HG02970 (cell line): ENCODE data around the gene KDF1.
"Not testable (repeated sequence)": the region's sequence is repeated elsewhere in the genome, so short reads cannot be mapped to it uniquely, and the experiment has no call there.

Source experiments
- ATAC-seq: cut with Tn5 transposase; IDR thresholded peaks from one replicate; pipeline ENCODE4 v1.9.1; 2021; ENCODE audit warnings: mild to moderate bottlenecking, moderate library complexity, moderate number of reproducible peaks; ENCODE audit not compliant: unreplicated experiment, low FRiP score

Gene KDF1

DNA sequence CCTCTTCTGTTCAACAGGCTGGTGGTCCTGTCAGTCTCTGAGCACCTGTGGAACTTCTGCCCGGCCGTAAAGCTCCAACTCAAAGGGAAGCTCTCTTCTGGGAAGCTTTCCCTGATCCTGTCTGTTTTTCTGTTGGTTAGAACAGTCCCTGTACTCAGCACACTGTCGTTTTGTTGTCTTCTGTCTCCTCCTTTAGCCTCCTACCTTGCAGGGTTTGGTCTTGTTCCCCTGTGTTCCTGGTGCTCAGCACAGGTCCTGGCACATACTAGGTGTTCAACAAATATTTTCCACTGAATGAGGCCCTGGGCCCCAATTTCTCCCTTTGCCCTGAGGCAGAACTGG, 328 bp upstream of the KDF1 start:
- ATAC-seq = no peak

DNA sequence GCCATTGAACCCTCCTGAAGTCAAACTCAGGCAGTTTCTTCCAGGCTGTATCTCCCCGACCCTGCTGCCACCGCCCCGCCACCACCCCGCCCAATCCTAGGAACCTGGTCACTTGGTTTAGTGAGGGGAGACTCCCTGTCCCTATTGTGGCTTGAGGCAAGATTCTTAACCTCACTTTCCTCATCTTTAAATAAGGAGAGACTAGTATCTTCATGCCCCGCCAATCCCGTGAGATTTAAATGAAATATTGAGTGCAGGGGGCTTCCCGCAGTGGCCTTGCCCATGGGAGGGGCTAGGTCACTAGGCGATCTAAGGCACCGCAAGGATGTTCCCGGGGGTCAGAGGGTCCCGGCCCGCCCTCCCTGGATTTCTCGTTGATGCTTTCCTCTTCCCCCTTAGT, 998 bp downstream of the KDF1 start:
- no peak for ATAC-seq

DNA sequence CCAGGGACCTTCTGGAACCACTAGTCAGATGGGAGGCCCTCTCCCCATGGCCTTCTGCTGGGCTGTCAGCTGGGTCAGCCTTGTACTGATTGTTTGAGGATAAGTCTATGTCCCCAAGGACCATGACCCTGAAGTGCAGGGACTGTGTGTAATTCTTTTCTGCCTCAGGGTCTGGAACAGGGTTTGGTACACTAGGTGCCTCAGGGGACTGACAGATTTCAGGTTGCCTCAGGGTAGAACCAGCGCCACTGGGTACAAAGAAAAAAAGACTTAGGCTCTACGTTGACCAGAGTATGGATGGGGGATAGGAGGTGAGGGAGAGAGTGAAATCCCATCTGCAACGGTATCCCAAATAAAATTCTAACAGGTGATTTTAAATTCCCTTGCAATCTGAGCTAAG, 3.0 kb downstream of the KDF1 start:
- ATAC-seq = no peak

DNA sequence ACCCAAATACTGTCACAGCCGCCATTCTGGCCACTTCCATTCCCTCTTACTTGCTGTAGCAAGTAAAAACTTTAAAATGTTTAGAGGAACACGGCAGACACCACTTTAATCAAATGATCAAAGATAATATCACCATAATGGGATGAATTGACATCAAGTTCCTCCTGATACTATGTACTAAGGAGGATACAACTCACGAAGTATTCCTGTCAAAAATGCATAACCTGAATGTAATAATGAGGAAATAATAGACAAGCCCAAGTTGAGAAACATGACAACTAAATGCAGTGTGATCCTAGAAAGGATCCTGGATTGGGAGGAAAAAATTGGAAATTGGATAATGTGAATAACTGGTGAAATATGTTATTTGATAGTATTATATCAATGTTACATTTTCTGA, 3.9 kb downstream of the KDF1 start:
- no peak for ATAC-seq

DNA sequence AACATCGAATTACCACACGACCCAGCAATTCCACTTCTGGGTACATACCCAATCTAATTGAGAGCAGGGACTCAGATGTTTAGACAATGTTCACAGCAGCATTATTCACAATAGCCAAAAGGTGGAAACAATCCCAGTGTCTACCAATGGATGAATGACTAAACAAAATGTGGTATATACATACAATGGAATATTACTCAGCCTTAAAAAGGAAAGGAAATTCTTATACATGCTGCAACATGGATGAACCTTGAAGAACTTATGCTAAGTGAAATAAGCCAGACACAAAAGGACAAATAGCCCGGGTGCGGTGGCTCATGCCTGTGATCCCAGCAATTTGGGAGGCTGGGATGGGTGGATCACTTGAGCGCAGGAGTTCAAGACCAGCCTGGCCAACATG, 6.9 kb downstream of the KDF1 start:
- no peak for ATAC-seq

DNA sequence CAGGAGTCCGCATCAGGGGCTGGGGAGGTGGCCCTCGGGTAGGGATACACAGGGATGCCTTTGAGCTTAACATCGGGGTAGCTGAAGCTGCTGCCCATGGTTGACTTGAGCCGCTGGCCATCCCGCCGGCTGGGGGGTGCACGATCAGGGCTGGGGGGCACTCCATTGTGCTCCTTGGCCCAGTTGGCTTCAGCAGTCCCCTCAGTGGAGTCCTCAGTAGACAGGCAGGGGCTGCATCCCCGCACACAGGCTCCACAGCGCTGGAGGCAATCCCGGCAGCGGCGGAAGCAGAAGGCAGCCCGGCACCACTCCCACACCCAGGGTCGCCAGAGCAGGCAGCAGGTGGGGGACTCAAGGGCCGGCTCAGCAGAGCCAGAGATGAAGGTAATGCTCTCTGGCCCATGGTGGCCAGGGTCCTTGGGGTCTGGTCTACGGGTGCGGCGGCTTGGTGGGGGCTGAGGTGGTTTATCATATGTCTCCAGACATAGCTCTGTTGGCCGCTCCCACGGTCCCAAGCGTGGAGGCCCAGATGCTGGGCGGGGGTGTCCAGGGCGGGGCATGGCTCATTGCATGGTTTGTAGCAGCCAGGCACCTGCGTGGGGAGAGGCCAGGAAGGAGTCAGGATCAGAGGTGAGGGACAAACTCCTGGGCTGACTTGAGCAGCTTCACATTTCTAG, 8.3 kb downstream of the KDF1 start:
- no peak for ATAC-seq

DNA sequence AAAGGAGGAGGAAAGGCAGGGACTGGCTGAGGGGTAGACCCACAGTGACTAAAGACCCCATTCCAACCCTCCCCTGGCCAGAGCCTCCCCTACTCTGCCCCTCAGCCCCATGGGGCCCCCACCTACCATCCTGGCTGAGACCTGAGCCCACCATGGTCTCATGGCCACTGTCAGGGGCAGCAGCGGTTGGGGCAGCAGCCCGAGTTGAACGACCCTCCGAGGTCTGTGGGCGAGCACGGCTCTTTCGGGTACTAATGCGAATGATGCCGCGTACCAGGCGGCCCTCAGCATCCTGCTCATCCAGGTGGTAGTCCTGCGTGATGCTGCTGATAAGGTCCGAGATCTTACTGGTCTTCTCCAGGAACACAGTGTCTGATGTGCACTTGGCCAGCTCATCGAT, 9.1 kb downstream of the KDF1 start:
- ATAC-seq = no peak

DNA sequence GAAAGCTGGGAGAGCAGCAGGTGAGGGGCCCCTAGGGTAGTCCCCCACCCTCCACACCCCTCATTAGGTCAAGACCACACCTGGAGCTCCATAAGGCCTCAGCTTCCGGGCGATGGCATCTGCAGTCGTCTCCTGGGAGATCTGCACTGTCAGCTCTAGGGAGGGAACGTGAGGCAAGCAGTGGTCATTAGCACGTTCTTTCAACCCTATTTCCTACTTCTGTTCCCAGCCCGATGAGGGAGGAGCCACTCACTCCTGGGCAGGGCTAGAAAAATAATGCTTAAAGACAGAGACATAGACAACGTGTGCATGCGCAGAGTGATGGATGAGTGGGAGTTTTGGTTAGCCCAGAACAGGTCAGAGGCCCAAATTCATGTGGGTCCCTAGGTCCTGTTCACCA, 9.7 kb downstream of the KDF1 start:
- no peak for ATAC-seq

DNA sequence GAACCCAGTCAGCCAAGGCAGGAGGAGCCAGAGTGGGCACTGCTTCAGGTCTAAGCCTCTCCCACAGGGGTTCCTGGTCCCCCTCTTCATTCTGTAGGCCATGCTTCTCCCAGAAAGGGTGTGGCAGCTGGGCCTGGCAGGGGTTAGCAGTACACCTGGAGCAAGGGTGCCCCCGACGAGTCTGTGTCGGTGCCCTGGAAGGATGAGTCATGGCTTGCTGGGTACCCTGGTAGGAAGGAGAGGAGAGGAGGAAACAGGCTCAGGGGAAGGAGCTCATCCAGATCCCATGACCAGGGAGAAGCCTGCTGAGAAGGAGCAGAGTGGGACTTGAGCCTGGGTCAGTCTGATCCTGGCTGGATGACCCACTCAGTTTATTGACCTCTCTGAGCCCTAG, 10.3 kb downstream of the KDF1 start:
- ATAC-seq = no peak

DNA sequence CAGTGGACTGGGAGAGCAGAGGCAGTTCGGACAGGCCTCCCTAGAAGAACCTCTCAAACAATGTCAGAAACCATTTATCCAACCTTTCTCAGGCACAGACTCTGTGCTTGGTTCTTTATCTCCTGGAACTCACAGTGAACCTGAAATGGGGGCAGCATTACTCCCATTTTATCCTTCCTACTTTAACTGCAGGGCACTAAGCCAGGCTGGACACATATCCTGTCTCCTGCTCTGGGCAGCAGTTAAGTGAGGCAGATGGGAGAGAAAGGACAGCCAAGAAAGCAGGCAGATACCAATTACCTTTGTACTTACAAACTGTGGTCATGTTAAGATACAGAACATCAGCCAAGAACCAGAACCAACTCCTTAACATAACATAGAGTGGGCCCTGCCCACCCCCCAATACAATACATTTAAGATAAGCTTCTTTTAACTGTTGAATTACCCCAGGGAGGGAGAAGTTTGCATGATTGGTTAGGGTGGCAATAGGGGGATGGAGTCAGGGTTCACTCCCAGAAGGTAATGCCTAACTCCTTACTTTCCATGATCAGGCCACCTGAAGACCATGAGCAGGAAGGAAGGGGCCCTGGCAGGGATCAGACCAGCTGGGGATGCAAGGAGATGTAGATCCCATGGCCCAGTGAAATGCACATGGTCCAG, 10.9 kb downstream of the KDF1 start:
- no peak for ATAC-seq

DNA sequence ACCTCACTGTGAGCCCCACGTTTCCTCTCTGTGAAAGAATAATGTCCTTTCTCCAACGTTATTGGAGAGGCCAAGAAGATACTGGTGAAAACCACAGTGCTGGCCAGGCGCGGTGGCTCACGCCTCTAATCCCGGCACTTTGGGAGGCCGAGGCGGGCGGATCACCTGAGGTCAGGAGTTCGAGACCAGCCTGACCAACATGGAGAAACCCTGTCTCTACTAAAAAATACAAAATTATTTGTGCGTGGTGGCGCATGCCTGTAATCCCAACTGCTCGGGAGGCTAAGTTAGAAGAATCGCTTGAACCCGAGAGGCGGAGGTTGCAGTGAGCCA, 11.6 kb downstream of the KDF1 start:
- not testable (repeated sequence) for ATAC-seq

DNA sequence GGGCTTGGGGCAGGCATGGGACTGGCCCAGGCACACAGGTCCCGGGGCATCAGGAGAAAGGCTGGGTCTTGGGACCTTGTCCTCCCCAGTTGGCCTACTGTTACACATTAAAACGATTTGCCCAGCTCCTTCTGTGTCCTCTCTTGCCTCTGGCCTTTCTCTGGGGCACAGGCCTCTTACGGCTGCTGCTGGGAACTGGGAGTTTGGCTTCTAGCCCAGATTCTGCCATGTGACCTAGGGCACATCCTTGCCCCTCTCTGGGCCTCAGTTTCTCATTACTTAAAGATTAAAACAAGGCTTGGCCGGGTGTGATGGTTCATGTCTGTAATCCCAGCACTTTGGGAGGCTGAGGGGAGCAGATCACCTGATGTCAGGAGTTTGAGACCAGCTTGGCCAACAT, 14.0 kb downstream of the KDF1 start:
- no peak for ATAC-seq

DNA sequence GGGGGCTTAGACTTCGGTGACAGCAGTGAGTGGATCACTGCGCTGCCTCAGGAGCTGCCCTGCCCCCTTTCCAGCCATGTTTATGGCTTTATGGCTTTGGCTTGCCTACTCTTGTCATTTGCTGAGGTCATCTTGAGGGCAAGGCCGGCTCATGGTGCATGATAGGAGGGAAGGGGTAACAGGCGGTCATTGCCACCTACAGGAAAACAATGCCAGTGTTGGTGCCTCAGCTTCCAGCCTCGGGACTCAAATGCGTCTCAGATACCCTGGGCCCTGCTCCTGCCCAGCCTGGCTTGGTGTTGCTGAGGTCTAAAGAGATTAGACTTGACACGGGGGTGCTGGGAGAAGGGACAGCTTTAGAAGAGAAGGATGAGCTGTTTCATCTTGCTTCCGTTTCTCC, 14.5 kb downstream of the KDF1 start:
- ATAC-seq = no peak

DNA sequence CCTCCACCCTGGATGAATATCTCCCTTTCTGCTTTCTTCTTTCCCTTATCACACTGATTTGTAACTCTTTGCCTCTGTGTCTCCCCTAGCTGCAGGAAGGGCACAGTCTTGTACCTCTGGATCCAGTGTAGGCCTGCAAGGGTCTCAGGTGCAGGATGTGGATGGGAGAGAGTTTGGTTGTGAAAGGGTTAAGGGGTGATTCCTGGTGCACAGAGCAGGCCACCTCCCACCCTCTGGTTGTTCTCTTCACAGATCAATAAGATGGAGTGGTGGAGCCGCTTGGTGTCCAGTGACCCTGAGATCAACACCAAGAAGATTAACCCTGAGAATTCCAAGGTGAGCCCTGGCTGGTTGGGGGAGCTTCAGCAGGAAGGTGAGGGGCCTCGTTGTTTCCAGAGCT, 15.1 kb downstream of the KDF1 start:
- ATAC-seq = no peak

DNA sequence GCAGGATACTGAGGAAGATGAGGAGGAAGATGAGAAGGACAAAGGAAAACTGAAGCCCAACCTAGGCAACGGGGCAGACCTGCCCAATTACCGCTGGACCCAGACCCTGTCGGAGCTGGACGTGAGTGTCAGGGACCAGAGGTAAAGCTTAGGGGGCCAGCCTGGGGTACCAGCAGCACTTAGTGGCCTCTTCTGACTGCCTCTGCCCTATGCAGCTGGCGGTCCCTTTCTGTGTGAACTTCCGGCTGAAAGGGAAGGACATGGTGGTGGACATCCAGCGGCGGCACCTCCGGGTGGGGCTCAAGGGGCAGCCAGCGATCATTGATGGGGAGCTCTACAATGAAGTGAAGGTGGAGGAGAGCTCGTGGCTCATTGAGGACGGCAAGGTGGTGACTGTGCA, 17.6 kb downstream of the KDF1 start:
- ATAC-seq = no peak

DNA sequence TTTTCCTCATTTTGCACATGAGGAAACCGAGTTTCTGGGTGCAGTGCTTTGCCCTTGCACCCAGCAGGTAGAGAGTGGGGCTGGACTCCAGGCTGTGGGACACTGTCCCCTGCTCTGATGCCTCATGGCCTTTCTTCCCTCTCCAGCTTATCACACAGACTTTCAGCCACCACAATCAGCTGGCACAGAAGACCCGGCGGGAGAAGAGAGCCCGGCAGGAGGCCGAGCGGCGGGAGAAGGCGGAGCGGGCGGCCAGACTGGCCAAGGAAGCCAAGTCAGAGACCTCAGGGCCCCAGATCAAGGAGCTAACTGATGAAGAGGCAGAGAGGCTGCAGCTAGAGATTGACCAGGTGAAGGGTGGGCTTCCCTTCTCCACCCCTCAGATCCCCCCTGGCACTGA, 19.0 kb downstream of the KDF1 start:
- no peak for ATAC-seq

DNA sequence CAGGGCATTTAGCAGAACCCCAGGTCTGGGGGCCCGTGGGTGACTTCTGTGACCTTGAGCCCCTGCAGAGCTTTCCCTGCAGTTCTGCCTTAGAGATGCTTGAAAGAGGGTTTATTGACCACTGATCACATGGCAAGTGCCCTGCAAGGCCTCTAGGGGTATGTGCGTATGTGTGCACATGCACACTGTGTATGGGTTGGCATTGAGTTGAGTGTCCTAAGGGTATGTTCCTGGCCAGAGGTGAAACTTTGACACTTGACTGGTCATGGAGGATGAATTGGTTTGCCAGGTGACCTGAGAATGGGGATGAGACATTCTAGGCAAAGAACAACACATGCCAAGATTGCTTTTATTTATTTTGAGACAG, 21.6 kb downstream of the KDF1 start:
- no peak for ATAC-seq

DNA sequence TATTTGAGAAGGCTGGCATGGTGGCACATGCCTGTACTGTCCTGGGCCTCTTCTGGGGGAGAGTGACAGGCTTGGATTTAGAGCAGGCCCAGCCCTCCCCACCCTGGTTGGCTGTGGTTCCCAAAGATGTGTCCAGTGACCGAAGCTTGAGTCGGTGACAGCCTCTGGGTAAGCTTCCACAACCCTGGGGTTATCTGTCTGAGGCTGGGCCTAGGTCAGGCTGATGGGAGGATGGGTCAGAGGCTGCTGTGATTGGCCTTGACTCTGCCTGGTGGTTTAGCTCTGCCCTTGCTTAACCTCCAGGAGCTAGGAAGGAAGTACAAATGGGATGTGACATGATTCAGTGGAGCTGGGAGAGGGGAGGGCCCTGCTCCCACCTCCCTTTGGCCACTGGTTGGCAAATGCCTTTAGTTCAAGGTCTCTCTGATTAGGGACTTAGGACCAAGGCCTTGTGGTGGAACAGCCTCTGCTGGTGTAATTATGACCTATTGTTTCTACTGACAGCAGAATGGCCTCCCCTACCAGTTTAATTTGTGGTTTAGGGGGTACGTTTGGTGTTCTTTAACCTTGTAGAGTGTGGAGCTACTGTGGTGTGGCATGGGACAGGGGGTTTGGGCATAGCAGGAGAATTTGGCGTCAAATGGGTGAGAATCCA, 22.1 kb downstream of the KDF1 start:
- ATAC-seq = no peak

DNA sequence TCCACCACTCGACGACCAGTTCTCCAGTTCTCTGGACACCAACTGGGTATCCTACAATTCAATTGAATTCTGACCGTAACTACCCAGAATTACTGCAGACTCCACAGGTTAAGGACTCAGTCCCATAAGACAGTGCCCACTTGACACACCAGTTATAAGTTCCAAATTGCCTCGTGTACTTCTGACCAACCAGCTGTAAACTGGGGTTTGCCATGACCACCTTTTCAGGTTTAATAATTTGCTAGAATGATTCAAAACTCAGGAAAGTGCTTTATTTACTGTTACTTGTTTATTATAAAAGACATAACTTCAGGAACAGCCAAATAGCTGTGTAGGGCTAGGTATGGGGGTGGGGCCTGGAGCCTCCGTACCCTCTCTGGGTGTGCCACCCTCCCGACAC, 23.4 kb downstream of the KDF1 start:
- no peak for ATAC-seq

DNA sequence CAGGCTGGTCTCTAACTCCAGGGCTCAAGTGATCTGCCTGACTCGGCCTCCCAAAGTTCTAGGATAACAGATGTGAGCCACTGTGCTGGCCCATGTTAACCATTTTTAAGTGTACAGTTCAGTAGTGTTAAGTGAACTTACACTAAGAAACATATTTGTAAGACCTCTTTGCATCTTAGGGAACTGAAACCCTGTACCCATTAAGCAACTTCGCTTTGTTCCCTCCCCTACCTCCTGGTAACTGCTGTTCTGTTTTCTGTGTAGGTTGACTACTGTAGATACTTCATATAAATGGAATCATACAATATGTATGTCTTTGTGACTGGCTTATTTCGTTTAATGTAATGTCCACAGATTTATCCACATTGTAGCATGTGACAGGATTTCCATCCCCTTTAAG, 27.7 kb downstream of the KDF1 start:
- ATAC-seq = no peak

DNA sequence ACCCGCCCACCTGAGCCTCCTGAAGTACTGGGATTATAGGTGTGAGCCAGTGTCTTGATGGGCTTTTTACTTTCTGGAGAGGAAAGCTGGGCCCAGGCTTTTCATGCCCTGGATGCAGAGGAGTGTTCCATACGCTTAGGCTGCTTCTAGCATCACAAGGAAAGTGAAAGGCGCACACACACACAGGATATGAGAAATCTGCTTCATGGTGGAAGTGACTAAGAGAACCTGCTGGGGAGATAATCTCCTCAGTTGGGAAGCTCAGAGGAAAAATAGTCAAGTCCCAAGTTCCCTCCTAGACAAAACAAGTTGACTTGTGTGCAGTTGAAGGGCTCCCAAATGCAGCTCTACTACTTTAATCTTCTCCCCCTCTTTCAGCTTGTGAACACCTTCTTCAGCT, 36.6 kb downstream of the KDF1 start:
- no peak for ATAC-seq

DNA sequence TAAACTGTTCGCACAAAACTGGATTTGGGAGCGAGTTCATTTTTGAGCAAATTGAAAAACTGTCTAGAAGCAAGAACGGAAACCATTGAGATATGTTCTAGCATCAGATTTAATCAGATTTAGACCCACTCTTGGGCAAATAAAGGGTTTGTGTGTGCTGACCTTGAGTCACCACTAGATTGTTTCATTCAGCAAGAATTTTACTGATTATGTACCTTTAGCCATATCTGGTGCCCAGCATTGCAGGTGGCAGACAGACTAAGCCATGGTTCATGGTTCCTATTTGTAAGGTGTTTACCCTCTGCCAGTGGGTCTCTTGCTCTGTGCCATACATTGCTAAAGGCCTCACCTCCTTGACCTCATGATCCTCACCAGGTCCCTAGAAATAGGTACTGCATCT, 37.4 kb downstream of the KDF1 start:
- ATAC-seq = no peak

DNA sequence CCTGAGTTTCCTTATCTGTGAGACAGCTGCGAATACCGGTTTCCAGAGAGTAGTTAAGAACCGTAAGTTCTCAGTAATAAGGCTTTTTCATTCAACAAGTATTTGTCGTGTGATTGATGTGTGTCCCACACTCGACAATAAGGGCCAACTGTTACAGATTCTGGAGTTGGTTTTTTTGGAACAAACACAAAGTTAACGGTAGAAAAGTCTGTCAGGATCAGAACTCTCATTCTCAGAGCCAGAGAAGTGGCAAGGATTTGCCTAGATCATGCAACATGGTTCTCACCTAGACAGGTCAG, 37.9 kb downstream of the KDF1 start:
- no peak for ATAC-seq
